Activated effector memory CD4-positive, alpha-beta T cell treated with anti-CD3 and anti-CD28 coated beads, Interleukin-2, amount 50 U/mL, for 16 hours (primary cell): Measurements from ENCODE around the gene S100A5.

Source experiments
- DNase-seq: peaks from one replicate; pipeline ENCODE4 v3.0.0-alpha.2; 2020

The S100A5 gene

GRCh38 chr1:153506386-153506785 lies 34.3 kb downstream of the S100A5 start:
- no peak for DNase-seq

GRCh38 chr1:153505576-153505975 lies 35.2 kb downstream of the S100A5 start:
- DNase-seq = no peak

- DNase-seq = no peak
Measured at GRCh38 chr1:153503766-153504165, 37.0 kb downstream of the S100A5 start.

GRCh38 chr1:153498746-153499145 lies 42.0 kb downstream of the S100A5 start:
- no peak for DNase-seq

GRCh38 chr1:153495536-153495935 lies 45.2 kb downstream of the S100A5 start:
- no peak for DNase-seq

- DNase-seq = peak; percentile 91
Measured at GRCh38 chr1:153494976-153495535, 45.7 kb downstream of the S100A5 start.

- no peak for DNase-seq
Measured at GRCh38 chr1:153493343-153493960, 47.3 kb downstream of the S100A5 start.

DNA sequence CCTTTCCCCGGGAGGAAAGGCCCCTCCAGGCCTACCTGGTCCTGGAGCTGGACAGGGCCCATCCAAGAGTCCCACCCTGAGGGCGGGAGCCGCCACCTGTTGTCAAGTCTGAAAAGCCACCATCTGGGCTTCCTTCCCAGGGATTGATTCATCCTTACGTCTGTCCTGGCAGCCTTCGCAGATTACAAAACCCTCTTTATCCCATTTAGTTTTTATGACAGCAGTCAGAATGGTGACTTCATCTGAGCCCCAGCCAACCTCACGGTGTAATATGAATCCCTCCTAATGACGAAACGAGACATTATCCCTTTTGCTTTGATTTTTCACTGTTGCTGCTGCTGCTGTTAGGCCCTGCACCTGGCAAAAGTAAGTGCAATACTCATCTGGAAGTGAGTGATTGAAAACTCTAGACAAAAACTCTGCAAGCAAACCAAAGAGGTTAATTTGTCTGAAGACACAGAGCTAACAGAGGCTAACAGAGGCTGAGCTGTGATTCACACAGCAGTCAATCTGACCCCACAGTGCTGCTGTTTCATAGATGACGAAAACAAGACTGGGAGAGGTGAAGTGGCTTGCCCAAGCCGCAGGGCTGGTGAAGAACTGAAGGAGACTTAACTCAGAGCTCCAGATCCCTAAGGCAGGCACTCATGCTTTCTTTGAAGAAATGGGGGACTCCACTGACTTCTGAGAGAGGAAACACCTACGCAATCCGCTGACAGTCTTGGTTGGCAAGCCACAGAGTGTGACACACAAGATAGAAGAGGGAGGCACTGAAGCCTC lies 50.3 kb downstream of the S100A5 start:
- DNase-seq = no peak

DNA sequence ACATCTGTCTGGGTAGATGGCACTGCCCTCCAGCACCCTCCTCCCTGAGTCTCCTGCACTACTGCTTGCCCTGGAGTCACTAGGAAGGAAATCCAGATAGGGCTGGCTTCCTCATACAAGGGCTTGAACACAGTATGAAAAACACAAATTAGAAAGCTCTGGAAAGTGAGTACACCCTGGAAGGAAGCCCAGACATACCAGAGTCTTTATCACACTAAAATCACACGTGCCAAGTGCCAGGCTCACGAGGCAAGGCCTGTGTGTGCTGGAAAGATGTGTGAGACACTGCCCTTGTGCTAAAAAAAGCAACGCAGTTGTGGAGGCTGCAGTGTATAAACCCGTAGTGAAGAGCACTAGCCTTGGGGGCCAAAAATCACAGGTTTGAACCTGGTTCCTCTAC lies 52.0 kb downstream of the S100A5 start:
- DNase-seq = no peak

DNA sequence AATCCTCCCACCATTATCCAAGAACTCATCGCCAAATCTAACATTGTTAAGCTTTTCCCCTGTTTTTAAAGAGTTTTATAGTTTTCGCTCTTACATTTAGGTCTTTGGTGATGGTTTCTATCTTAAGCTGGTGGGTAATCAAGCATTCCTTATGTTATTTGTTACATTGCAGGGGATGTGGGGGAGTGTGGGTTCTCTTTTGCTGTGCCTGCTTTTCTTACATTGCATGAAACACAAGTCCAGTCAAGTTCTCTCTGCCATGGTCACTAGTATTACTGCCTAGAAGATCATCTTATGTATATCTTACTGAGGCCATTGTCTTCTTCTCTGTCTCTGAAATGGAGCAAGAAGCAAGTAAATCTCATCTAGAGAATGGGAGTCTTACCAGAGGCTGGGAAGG lies 53.0 kb downstream of the S100A5 start:
- DNase-seq = no peak
